Lung (tissue), 12 donors: Measurements from ENCODE around the gene ANKRD40CL. TPM values are rescaled to one million over a fixed set of nuclear protein-coding genes. Genes with fewer than 3 reads are reported as not detected.

ENCODE experiments used
- ATAC-seq: fragments of 200-7000 bp; cut with Tn5 transposase; one replicate; pipeline ENCODE4 v1.9.1; 2020; ENCODE audit warnings: moderate number of reproducible peaks; ENCODE audit not compliant: insufficient read depth, low FRiP score
- DNase-seq, 3 donors: peaks; one replicate each; pipeline ENCODE4 v3.0.0-alpha.2; 2013 to 2017
- H3K27ac ChIP-seq, 2 donors: one replicate each; pipeline ENCODE4 v1.5.1; 2013; ENCODE audit warnings: mild to moderate bottlenecking in 2 of 2, moderate library complexity in 2 of 2, control low read depth in 1 of 2, inconsistent platforms in 1 of 2, low read depth in 1 of 2, low read length in 1 of 2
- H3K27me3 ChIP-seq, 3 donors: one replicate each; pipeline ENCODE4 v1.5.1; 2013; ENCODE audit warnings: low read length in 2 of 3; ENCODE audit not compliant: control insufficient read depth in 3 of 3, insufficient read depth in 3 of 3
- H3K36me3 ChIP-seq, 4 donors: one replicate each; pipeline ENCODE4 v1.5.1; 2013; ENCODE audit warnings: low read length in 4 of 4, mild to moderate bottlenecking in 1 of 4, moderate library complexity in 1 of 4; ENCODE audit not compliant: control insufficient read depth in 4 of 4, insufficient read depth in 4 of 4
- H3K4me1 ChIP-seq, 5 donors: one replicate each; pipeline ENCODE4 v1.5.1; 2013; ENCODE audit warnings: low read length in 5 of 5, mild to moderate bottlenecking in 2 of 5, moderate library complexity in 1 of 5; ENCODE audit not compliant: control insufficient read depth in 5 of 5, insufficient read depth in 5 of 5
- H3K4me3 ChIP-seq: one replicate; pipeline ENCODE4 v1.5.1; 2013; ENCODE audit warnings: mild to moderate bottlenecking, control low read depth, moderate library complexity
- H3K9ac ChIP-seq, 2 donors: one replicate each; pipeline ENCODE4 v1.5.1; 2013; ENCODE audit warnings: low read length in 2 of 2, control low read depth in 1 of 2; ENCODE audit not compliant: insufficient read depth in 1 of 2
- H3K9me3 ChIP-seq, 4 donors: one replicate each; pipeline ENCODE4 v1.5.1; 2013; ENCODE audit warnings: low read length in 3 of 4, mild to moderate bottlenecking in 1 of 4, moderate library complexity in 1 of 4; ENCODE audit not compliant: control insufficient read depth in 4 of 4, insufficient read depth in 3 of 4
- WGBS, 2 donors: extraction: QIAGEN DNeasy Blood & Tissue Kit; methylation state at CpG; one replicate each; pipeline ENCODE4 v1.1.7; 2013; 5-methylcytosine and 5-hydroxymethylcytosine counted together
- polyA plus RNA-seq, 2 donors: library from polyadenylated mRNA; stranded (reverse); fragments of 200-250 nt; gene quantifications; one replicate each; pipeline ENCODE4 v1.2.1, GENCODE V29; 2013
- total RNA-seq, 2 donors: library from RNA; depleted of rRNA in 1 of 2; stranded (reverse); fragments of >200 nt in 1 of 2; gene quantifications; one replicate each; pipeline ENCODE4 v1.2.1, GENCODE V29; 2014 to 2021
- TF ChIP-seq, protein P1 (sequence below): IDR thresholded peaks from 2 replicates; pipeline ENCODE4 v1.5.1; 2012; ENCODE audit warnings: mild to moderate bottlenecking; ENCODE audit errors: control extremely low read depth, extremely low read depth
- donor health status: control.
- donor health status: control.
- donor health status: Bipolar disorder and iron deficiency.
- donor health status: healthy.
- donor health status: DM: yes; HTN: yes; CAD: no.

ANKRD40CL gene
- total and polyA plus RNA-seq, 4 donors = not detected

DNA sequence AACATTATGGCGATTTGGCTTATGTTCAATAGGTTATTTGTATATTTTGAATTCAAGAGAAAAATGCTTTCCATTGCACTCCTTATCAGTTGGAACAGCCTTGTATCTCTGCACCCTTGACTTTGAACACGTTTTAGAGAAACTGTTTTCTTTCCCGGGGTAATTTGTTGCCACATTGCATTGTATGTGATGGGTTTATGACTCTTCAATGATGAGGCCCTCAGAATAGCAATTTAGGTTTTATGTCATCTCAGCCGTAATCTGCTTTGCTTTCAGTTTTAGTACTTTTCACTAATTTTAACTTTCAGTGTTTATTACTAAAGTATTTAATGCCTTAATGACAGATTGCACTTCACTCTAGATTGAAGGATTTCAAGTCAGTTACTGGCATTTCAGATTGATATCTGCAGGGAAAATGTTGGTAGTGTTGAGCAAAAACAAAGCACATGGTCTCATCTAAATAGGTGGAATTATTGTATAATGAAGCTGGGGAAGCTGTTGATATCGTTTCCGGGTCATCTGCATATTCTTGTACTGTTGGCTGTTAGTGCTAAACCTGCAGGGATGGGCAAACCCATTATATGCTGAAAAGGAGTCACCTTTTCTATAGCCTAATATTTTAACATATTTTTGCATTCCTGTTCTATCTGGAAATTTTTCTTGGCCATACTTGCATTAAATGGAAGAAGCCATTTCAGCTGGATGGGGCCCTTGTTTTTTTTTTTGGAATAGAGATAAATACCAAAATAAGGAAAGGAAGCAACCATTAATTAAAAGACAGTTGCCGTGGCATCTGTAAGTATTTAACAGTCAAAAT, 45.9 kb downstream of the ANKRD40CL start:
- Histone ChIP-seq H3K9me3 (no peaks in the 10 kb centered on the region), H3K36me3 (peaks cover 0 to 3% (median 0%) of the 10 kb centered on the region in 4 donors), H3K4me1 (peaks cover 0 to 24% (median 19%) of the 10 kb centered on the region in 5 donors), H3K27me3 (no peaks in the 10 kb centered on the region), H3K27ac (no peak overlapping the region), H3K9ac (peak overlapping the region; percentile 73 to 92), H3K4me3 (peak overlapping the region; percentile 28)
- ATAC-seq (no peak), DNase-seq (peak in 2 of 3 donors; percentile 22 to 27)
- TF ChIP-seq, protein P1, sequence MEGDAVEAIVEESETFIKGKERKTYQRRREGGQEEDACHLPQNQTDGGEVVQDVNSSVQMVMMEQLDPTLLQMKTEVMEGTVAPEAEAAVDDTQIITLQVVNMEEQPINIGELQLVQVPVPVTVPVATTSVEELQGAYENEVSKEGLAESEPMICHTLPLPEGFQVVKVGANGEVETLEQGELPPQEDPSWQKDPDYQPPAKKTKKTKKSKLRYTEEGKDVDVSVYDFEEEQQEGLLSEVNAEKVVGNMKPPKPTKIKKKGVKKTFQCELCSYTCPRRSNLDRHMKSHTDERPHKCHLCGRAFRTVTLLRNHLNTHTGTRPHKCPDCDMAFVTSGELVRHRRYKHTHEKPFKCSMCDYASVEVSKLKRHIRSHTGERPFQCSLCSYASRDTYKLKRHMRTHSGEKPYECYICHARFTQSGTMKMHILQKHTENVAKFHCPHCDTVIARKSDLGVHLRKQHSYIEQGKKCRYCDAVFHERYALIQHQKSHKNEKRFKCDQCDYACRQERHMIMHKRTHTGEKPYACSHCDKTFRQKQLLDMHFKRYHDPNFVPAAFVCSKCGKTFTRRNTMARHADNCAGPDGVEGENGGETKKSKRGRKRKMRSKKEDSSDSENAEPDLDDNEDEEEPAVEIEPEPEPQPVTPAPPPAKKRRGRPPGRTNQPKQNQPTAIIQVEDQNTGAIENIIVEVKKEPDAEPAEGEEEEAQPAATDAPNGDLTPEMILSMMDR = no peak
- 7 to 8% methylated on average over 7 of the region's 7 CpGs for WGBS, 2 donors

DNA sequence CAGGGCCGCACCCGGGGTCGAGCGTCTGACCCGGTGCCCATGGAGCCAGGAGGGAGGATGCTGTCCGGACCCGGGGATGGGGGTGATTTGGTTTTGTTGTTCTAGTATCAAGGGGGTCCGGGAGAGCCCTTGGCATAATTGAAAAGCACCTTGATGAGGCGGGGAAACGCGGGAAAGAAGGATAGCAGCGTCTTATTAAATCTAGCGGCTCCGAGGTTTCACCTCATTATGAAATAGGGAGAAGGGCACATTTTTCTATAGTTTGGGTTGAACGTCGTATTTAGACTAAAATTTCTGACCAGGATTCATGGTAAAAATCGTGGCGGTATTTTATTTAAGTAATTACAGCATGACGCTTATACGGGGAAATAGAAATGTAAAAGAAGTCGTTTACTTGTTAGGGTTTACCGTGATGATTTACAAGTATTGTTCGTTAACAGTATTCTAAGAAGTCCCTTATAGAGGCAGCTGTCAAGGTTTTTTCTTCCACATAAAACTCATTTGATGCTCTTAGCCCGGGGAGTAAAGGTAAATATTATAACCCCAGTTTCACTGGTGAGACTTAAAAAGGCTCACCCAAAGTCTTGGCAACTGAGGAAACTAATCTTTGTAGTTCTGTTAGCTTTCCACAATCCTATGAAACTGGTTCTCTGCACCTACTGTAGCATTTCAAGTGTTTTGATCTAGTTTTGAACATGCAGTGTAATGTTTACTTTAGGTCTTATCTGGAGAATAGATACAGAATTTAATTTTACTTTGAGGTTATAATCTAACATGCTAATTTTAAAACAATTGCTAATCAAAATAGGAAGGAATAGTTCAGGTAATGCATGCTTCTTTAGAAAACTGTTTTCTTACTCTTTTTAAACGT, 47.2 kb downstream of the ANKRD40CL start:
- peaks cover 0 to 24% (median 17%) of the 10 kb centered on the region in 5 donors for H3K4me1 ChIP-seq
- H3K9me3 ChIP-seq = no peaks in the 10 kb centered on the region
- H3K27ac ChIP-seq = peak overlapping the region; percentile 97 to 98
- TF ChIP-seq, protein P1 = no peak
- H3K27me3 ChIP-seq = no peaks in the 10 kb centered on the region
- ATAC-seq (no peak), DNase-seq (peak in 2 of 3 donors; percentile 57 to 59)
- peak overlapping the region; percentile 73 to 92 for H3K9ac ChIP-seq
- peak overlapping the region; percentile 98 for H3K4me3 ChIP-seq
- peaks cover 0 to 3% (median 0%) of the 10 kb centered on the region in 4 donors for H3K36me3 ChIP-seq
- 0% methylated on average over 25 of the region's 25 CpGs for WGBS, 2 donors

- peaks cover 0 to 3% (median 0%) of the 10 kb centered on the region in 4 donors for H3K36me3 ChIP-seq
- TF ChIP-seq, protein P1 = no peak
- H3K4me3 ChIP-seq = peak within 1 kb of the TSS; percentile 98
- H3K9ac ChIP-seq = peak within 1 kb of the TSS; percentile 85 to 92
- DNase-seq (peak; percentile 96 to 97 (median 96)), ATAC-seq (peak; percentile 99)
- peak within 1 kb of the TSS; percentile 97 to 98 for H3K27ac ChIP-seq
- H3K27me3 ChIP-seq = no peaks in the 10 kb centered on the region
- no peaks in the 10 kb centered on the region for H3K9me3 ChIP-seq
- H3K4me1 ChIP-seq = peaks cover 0 to 24% (median 16%) of the 10 kb centered on the region in 5 donors
- WGBS, 2 donors = 1% methylated on average over 70 to 76 of the region's 76 CpGs
These were observed 48.0 kb downstream of the ANKRD40CL start, which contains the start of gene LUC7L3 for GRCh38 chr17:50719144-50719923. Gene LUC7L3 (plus strand): TSS chr17:50719603. CDS start chr17:50719733, 130 bp downstream.
